ENCODE results near the gene BEST4. TPM values are rescaled to one million over a fixed set of nuclear protein-coding genes. Genes with fewer than 3 reads are reported as not detected.

The BEST4 gene
- total RNA-seq, 2 donors from 2014 or later, result 0.47 TPM; not detected in 1

GRCh38 chr1:44810101-44810761 lies 22.3 kb upstream of the BEST4 start:
- peak overlapping the region; percentile 97 for H3K27ac Mint-ChIP-seq
- no peaks in the 10 kb centered on the region for H3K9me3 Mint-ChIP-seq
- DNase-seq (ENCODE audit: low spot score) (no peak), ATAC-seq (no peak)
- peak overlapping the region; percentile 12 for H3K4me3 Mint-ChIP-seq
- no peaks in the 10 kb centered on the region for H3K36me3 Mint-ChIP-seq
- peaks cover 44 to 53% of the 10 kb centered on the region in 2 donors for H3K4me1 Mint-ChIP-seq (ENCODE audit: low read depth in 2 of 2)
- H3K27me3 Mint-ChIP-seq, result no peaks in the 10 kb centered on the region

- H3K4me1 Mint-ChIP-seq (ENCODE audit: low read depth in 2 of 2), result peaks cover 38 to 44% of the 10 kb centered on the region in 2 donors
- H3K36me3 Mint-ChIP-seq, result no peaks in the 10 kb centered on the region
- H3K9me3 Mint-ChIP-seq, result no peaks in the 10 kb centered on the region
- peak; percentile 81 to 88 for ATAC-seq
- peak overlapping the region; percentile 79 for H3K4me3 Mint-ChIP-seq
- no peaks in the 10 kb centered on the region for H3K27me3 Mint-ChIP-seq
- peak overlapping the region; percentile 97 for H3K27ac Mint-ChIP-seq
- DNase-seq (ENCODE audit: low spot score), result peak; percentile 86
These were observed 21.3 kb upstream of the BEST4 start for GRCh38 chr1:44808938-44809917.

GRCh38 chr1:44808063-44808937 lies 20.3 kb upstream of the BEST4 start, which contains the start of gene BTBD19:
BTBD19 (plus strand) TSS chr1:44808523; CDS start chr1:44808821, 298 bp downstream.
- DNase-seq (ENCODE audit: low spot score), result peak; percentile 71
- peaks cover 34 to 39% of the 10 kb centered on the region in 2 donors for H3K4me1 Mint-ChIP-seq (ENCODE audit: low read depth in 2 of 2)
- no peaks in the 10 kb centered on the region for H3K9me3 Mint-ChIP-seq
- H3K4me3 Mint-ChIP-seq, result peak within 1 kb of the TSS; percentile 80
- no peaks in the 10 kb centered on the region for H3K36me3 Mint-ChIP-seq
- H3K27me3 Mint-ChIP-seq, result no peaks in the 10 kb centered on the region
- peak; percentile 32 to 65 for ATAC-seq
- H3K27ac Mint-ChIP-seq, result peak within 1 kb of the TSS; percentile 97

- H3K27me3 Mint-ChIP-seq, result no peaks in the 10 kb centered on the region
- peaks cover 40 to 43% of the 10 kb centered on the region in 2 donors for H3K4me1 Mint-ChIP-seq (ENCODE audit: low read depth in 2 of 2)
- no peaks in the 10 kb centered on the region for H3K9me3 Mint-ChIP-seq
- H3K36me3 Mint-ChIP-seq, result no peaks in the 10 kb centered on the region
- peak overlapping the region; percentile 80 for H3K4me3 Mint-ChIP-seq
- DNase-seq (ENCODE audit: low spot score) (peak; percentile 77), ATAC-seq (peak; percentile 60 to 67)
- H3K27ac Mint-ChIP-seq, result peak overlapping the region; percentile 97
These were observed 19.5 kb upstream of the BEST4 start for GRCh38 chr1:44807364-44808062.

DNA sequence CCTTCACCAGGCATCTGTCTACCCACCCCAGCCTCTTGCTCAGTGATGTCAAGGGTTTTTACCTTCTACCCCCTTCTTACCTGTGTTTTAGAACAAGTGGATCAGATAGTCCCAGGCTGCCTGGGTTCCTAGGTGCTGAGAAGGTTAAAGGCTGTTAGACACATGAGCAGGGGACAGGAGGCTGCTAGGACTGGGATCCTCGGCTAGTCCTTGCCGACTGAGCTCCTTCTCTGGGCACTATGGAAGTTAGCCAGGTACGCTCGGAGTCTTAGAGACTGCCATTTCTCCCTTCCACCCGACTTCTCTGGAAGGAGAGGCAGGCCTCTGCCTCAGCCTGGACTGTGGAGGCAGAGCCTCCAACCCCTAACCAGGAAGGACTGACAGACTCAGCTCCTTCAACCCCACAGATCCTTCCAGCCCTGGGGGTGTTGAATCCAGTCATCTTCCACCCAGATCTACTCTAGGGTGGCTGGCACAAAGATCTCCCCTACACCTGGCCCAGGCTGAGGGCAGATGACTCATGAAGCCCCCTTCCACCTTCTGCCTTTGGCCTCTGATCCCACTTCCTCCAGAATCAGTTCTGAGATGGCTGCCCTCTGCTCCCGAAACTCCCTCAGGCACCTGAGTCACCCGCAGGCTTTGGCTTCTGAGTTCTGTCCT lies 18.9 kb upstream of the BEST4 start, which contains the start of gene DYNLT4:
TSS of gene DYNLT4 (minus strand) at position 648 of the 660 bp plus-strand sequence. CDS start 683 bp downstream, outside the sequence.
- ATAC-seq (no peak), DNase-seq (ENCODE audit: low spot score) (no peak)
- Mint-ChIP-seq H3K9me3 (no peaks in the 10 kb centered on the region), H3K27ac (peak within 1 kb of the TSS; percentile 97), H3K4me3 (peak within 1 kb of the TSS; percentile 80), H3K4me1 (ENCODE audit: low read depth in 2 of 2) (peaks cover 42 to 49% of the 10 kb centered on the region in 2 donors), H3K27me3 (no peaks in the 10 kb centered on the region), H3K36me3 (peaks cover 5% of the 10 kb centered on the region)

- Mint-ChIP-seq H3K4me1 (ENCODE audit: low read depth in 2 of 2) (peaks cover 40 to 47% of the 10 kb centered on the region in 2 donors), H3K4me3 (no peak overlapping the region), H3K9me3 (no peaks in the 10 kb centered on the region), H3K27me3 (no peaks in the 10 kb centered on the region), H3K36me3 (peaks cover 7% of the 10 kb centered on the region), H3K27ac (no peak overlapping the region)
- DNase-seq (ENCODE audit: low spot score) (peak; percentile 58), ATAC-seq (no peak)
These were observed 18.2 kb upstream of the BEST4 start for GRCh38 chr1:44806025-44806703.

GRCh38 chr1:44805311-44806024 lies 17.5 kb upstream of the BEST4 start:
- H3K4me3 Mint-ChIP-seq, result no peak overlapping the region
- ATAC-seq, result no peak
- H3K27ac Mint-ChIP-seq, result peak overlapping the region in 1 of 2 donors; percentile 16
- H3K4me1 Mint-ChIP-seq (ENCODE audit: low read depth in 2 of 2), result peaks cover 41% of the 10 kb centered on the region in 2 donors
- DNase-seq (ENCODE audit: low spot score), result no peak
- no peaks in the 10 kb centered on the region for H3K9me3 Mint-ChIP-seq
- peaks cover 7% of the 10 kb centered on the region for H3K36me3 Mint-ChIP-seq
- H3K27me3 Mint-ChIP-seq, result no peaks in the 10 kb centered on the region

DNA sequence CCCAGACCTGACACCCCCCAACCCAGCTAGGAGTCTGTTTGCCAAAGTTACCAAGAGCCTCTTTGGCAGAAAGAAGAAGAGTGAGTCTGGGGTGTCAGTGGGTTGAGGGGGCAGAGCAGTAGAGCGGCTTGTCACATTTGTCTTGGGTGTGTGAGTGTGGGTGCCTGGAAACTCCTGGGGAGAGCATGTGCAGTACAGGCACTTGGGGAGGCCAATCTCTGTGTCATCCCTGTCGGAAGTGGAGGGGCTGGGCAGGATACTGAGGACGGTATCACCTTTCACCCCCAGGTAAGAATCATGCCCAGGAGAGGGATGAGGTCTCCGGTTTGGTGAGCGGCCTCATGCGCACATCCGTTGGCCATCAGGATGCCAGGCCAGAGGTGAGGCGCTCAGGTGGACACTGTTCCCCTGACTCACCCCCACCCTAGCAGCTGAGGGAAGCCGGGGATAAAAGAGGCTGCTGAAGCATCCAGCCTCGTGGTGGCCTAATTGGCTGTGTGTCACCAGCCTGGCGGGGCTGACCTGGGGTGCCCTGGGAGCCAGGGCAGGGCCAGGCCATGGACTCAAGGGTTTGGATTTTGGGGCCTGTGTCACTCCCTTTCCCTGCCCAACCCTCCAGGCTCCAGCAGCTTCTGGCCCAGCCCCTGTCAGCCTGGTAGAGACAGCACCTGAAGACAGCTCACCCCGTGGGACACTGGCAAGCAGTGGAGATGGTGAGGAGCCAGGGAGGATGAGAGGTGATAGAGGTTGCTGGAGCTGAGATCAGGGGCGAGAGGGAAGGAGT lies 15.5 kb upstream of the BEST4 start:
- H3K9me3 Mint-ChIP-seq, result no peaks in the 10 kb centered on the region
- no peak for DNase-seq (ENCODE audit: low spot score)
- no peak overlapping the region for H3K4me3 Mint-ChIP-seq
- H3K27ac Mint-ChIP-seq, result peak overlapping the region; percentile 47 to 56
- peaks cover 7% of the 10 kb centered on the region for H3K36me3 Mint-ChIP-seq
- ATAC-seq, result no peak
- peaks cover 31 to 34% of the 10 kb centered on the region in 2 donors for H3K4me1 Mint-ChIP-seq (ENCODE audit: low read depth in 2 of 2)
- H3K27me3 Mint-ChIP-seq, result no peaks in the 10 kb centered on the region

GRCh38 chr1:44803062-44803311 lies 15.0 kb upstream of the BEST4 start:
- H3K36me3 Mint-ChIP-seq, result peaks cover 7% of the 10 kb centered on the region

GRCh38 chr1:44802306-44803061 lies 14.5 kb upstream of the BEST4 start:
- ATAC-seq (no peak), DNase-seq (ENCODE audit: low spot score) (peak; percentile 50)
- Mint-ChIP-seq H3K9me3 (no peaks in the 10 kb centered on the region), H3K4me1 (ENCODE audit: low read depth in 2 of 2) (peaks cover 27 to 29% of the 10 kb centered on the region in 2 donors), H3K4me3 (peak overlapping the region; percentile 97), H3K27me3 (no peaks in the 10 kb centered on the region), H3K27ac (peak overlapping the region; percentile 56 to 65), H3K36me3 (peaks cover 7% of the 10 kb centered on the region)

More at GRCh38 chr1:44803062-44803311, 15.0 kb upstream of the BEST4 start:
- DNase-seq (ENCODE audit: low spot score) (no peak), ATAC-seq (no peak)
- H3K4me1 Mint-ChIP-seq (ENCODE audit: low read depth in 2 of 2), result peaks cover 32 to 33% of the 10 kb centered on the region in 2 donors
- H3K9me3 Mint-ChIP-seq, result no peaks in the 10 kb centered on the region
- H3K27me3 Mint-ChIP-seq, result no peaks in the 10 kb centered on the region
- peak overlapping the region; percentile 12 for H3K4me3 Mint-ChIP-seq
- H3K27ac Mint-ChIP-seq, result peak overlapping the region; percentile 47 to 56

Measured in natural killer cell treated with Interleukin-12 subunit alpha and Interleukin-12 subunit beta and Interleukin-15 and Interleukin-18, amount 100 ng/mL, for 72 hours (primary cell).